ENCODE results near the gene ACOT8. TPM values are rescaled to one million over a fixed set of nuclear protein-coding genes. Genes with fewer than 3 reads are reported as not detected.
"Not testable (repeated sequence)": the region's sequence is repeated elsewhere in the genome, so short reads cannot be mapped to it uniquely, and the experiment has no call there.

ACOT8 gene
- total RNA-seq, 4 donors from 2014 or later: 57.6 to 84.9 (median 61.4) TPM

DNA sequence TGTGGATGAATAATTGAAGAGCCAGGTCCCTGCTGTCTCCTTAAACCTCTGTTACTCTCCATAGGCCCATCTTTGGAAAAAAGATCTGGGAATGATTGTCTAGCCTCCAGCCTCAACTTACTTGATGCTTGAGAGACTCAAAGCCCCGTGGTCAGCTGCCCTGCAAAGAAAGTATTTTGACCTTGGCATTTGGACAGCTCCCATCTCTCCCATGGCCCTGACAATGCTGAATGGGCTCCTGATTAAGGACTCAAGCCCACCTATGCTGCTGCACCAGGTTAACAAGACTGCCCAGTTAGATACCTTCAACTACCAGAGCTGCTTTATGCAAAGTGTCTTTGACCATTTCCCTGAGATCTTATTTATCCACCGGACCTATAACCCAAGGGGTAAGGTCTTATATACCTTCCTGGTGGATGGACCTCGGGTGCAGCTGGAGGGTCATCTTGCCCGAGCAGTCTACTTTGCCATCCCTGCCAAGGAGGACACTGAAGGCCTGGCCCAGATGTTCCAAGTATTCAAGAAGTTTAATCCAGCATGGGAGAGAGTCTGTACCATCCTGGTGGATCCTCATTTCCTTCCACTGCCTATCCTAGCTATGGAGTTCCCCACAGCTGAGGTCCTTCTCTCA lies 25.4 kb upstream of the ACOT8 start:
- no peak for TF ChIP-seq POLR2A (IDR thresholded peaks at IDR 0.05)
- TF ChIP-seq, protein P1, sequence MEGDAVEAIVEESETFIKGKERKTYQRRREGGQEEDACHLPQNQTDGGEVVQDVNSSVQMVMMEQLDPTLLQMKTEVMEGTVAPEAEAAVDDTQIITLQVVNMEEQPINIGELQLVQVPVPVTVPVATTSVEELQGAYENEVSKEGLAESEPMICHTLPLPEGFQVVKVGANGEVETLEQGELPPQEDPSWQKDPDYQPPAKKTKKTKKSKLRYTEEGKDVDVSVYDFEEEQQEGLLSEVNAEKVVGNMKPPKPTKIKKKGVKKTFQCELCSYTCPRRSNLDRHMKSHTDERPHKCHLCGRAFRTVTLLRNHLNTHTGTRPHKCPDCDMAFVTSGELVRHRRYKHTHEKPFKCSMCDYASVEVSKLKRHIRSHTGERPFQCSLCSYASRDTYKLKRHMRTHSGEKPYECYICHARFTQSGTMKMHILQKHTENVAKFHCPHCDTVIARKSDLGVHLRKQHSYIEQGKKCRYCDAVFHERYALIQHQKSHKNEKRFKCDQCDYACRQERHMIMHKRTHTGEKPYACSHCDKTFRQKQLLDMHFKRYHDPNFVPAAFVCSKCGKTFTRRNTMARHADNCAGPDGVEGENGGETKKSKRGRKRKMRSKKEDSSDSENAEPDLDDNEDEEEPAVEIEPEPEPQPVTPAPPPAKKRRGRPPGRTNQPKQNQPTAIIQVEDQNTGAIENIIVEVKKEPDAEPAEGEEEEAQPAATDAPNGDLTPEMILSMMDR (IDR thresholded peaks at IDR 0.05): no peak
- DNase-seq (ENCODE audit: low spot score in 2 of 2): no peak
- no peak overlapping the region for H3K4me3 ChIP-seq (ENCODE audit: low read depth, poor library complexity, severe bottlenecking)
- WGBS, 2 donors: 74 to 89% methylated on average over 4 of the region's 4 CpGs
- intact Hi-C loops (cut with DNase I; ENCODE audit: low total_unique reads): no loop called here

DNA sequence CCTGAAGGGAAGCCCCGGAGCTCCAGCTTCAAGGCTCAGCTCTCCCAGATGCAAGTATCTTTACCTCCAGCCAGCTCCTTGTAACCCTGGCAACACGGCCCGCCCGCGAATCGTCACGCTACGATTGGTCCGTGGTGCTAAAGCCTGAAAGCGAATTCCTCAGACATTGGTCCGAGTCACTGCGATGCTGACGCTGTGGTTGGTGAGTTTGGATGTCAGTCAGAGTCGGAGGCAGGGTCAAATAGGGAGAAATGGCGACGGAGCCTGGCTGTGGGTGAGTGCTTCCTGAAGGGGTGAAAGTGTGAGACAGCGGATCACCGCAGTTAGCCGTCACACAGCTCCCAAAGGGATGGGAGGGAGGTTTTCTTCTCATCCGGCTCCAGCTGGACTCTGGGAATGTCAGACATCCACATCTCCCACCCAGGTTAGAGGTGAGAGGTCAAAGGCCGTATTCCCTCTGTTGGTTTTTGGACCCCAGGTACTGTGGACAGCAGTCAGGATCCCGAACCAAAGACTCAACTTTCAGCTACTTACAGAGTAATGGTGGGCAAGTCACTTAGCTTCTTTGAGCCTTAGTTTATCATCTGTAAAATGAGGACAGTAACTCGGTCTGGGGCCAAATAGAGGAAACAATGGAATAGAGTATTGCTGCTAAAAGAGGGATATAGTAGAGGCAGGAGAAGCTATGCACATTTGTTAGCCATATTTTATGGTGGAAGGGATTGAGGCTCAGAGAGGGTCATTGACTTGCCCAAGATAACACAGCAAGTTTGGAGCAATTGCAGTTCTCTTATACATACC lies 24.0 kb upstream of the ACOT8 start, which contains the start of gene ZSWIM1:
Gene ZSWIM1, plus strand, starts transcription at position 240 of the 801 bp plus-strand sequence. CDS start 1,366 bp downstream, outside the sequence.
- no peak for TF ChIP-seq POLR2A (IDR thresholded peaks at IDR 0.05)
- TF ChIP-seq, protein P1 (IDR thresholded peaks at IDR 0.05): peak in 1 of 3 donors; percentile 21
- DNase-seq (ENCODE audit: low spot score in 2 of 2): peak; percentile 100
- intact Hi-C loops (cut with DNase I; ENCODE audit: low total_unique reads): no loop called here
- peak within 1 kb of the TSS; percentile 41 for H3K4me3 ChIP-seq (ENCODE audit: low read depth, poor library complexity, severe bottlenecking)
- 1% methylated on average over 23 of the region's 23 CpGs for WGBS, 2 donors

DNA sequence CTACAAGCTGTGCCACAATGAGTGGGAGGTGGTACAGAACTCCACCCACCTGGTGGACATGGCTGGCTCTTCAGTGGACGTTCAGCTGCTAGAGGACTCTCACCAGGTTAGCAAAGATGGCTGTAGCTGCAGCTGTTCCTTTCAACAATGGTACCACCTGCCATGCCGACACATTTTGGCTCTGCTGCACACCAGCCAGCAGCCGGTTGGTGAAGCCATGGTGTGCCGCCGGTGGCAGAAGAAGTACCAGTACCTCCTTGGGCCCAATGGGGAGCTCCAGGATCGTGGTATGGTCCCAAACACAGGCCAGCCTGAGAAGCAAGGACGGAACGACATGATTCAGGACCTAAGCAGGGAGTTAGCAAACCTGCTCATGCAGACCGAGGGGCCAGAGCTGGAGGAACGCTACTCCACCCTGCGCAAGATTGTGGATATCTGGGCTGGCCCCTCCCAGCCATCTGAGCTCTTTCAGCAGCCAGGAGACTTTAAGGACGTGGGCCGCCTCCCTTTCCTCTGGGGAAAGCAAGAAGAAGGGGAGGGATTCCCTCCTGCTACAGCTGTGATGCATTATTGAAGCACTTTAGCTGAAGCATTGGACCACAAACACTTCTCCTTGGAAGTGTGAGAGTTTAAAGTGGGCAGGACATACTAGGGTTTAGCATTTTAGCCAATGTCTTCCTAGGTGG lies 21.0 kb upstream of the ACOT8 start:
- no peak for DNase-seq (ENCODE audit: low spot score in 2 of 2)
- intact Hi-C loops (cut with DNase I; ENCODE audit: low total_unique reads): no loop called here
- 41 to 78% methylated on average over 5 to 8 of the region's 13 CpGs for WGBS, 2 donors
- no peak for TF ChIP-seq POLR2A (IDR thresholded peaks at IDR 0.05)
- no peak overlapping the region for H3K4me3 ChIP-seq (ENCODE audit: low read depth, poor library complexity, severe bottlenecking)

DNA sequence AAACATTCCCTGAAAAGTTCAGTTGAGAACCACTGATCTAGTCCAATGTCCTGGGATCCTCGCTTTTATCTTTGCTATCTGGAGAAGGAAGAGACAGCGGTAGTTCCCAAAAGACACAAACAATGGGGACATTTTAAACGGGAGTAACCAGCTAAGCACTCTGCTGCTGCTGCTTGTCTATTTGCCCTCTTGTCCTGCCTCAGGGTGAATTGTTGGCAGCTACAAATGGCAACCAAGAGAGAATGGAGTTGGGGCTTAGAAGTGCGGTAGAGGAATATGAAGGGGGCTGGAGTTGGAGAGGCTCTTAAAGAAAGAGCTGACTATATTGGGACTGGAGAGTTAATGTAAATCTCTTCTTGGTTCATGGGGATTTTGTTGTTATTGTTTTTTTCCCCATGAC lies 17.4 kb upstream of the ACOT8 start:
- intact Hi-C loops (cut with DNase I; ENCODE audit: low total_unique reads): no loop called here
- TF ChIP-seq POLR2A (IDR thresholded peaks at IDR 0.05): no peak
- TF ChIP-seq, protein P1 (IDR thresholded peaks at IDR 0.05): no peak
- 66 to 67% methylated on average over 4 of the region's 4 CpGs for WGBS, 2 donors
- no peak for DNase-seq (ENCODE audit: low spot score in 2 of 2)
- no peak overlapping the region for H3K4me3 ChIP-seq (ENCODE audit: low read depth, poor library complexity, severe bottlenecking)

DNA sequence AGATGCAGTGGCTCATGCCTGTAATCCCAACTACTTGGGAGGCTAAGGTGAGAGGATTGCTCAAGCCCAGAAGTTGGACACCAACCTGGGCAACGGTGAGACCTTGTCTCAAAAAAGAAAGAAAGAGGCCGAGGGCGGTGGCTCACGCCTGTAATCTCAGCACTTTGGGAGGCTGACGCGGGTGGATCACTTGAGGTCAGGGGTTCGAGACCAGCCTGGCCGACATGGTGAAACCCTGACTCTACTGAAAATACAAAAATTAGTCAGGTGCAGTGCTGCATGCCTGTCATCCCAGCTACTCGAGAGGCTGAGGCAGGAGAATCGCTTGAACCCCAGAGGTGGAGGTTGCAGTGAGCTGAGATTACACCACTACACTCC lies 16.9 kb upstream of the ACOT8 start:
- intact Hi-C loops (cut with DNase I; ENCODE audit: low total_unique reads); H3K4me3 ChIP-seq (ENCODE audit: low read depth, poor library complexity, severe bottlenecking); DNase-seq (ENCODE audit: low spot score in 2 of 2): not testable (repeated sequence)
- WGBS, 2 donors: 90 to 95% methylated on average over 10 of the region's 10 CpGs

DNA sequence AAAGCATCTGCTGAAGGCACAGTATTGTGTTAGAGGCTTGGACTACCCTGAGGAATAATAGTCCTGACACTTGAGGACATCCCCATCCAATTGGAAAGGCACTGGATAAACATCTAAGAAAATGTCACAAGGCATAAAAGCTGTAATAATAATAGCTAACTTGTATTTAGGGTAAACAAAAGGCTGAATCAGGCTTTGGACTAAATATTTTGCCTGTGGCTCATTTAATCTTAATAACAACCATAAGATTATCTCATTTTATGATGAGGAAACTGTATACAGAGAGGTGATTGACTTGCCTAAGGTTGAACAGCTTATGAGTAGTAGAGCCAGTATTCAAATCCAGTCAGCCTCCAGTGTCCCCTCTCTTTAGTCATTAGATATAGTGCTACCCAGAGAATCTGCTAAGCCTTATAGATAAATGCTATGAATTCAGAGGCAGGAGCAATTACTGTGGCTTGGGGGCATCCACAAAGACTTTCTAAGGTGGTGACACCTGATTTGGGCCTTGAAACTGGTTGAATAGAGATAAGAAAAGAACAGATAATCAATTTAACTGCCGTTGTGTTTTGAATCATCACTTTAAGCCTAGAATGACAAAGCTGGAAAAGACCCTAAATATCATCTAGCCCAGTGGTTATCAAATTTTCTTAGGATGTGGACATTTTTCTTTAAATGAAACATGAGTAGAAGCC lies 16.4 kb upstream of the ACOT8 start:
- WGBS, 2 donors: 81 to 84% methylated on average over 1 of the region's 1 CpG
- DNase-seq (ENCODE audit: low spot score in 2 of 2): no peak
- H3K4me3 ChIP-seq (ENCODE audit: low read depth, poor library complexity, severe bottlenecking): no peak overlapping the region
- intact Hi-C loops (cut with DNase I; ENCODE audit: low total_unique reads): no loop called here
- no peak for TF ChIP-seq POLR2A (IDR thresholded peaks at IDR 0.05)
- TF ChIP-seq, protein P1 (IDR thresholded peaks at IDR 0.05): no peak

Measured in lower leg skin (tissue), 4 donors.